ENCODE results near the gene ZNF709.
"Not testable (repeated sequence)": the region's sequence is repeated elsewhere in the genome, so short reads cannot be mapped to it uniquely, and the experiment has no call there.

The ZNF709 gene

DNA sequence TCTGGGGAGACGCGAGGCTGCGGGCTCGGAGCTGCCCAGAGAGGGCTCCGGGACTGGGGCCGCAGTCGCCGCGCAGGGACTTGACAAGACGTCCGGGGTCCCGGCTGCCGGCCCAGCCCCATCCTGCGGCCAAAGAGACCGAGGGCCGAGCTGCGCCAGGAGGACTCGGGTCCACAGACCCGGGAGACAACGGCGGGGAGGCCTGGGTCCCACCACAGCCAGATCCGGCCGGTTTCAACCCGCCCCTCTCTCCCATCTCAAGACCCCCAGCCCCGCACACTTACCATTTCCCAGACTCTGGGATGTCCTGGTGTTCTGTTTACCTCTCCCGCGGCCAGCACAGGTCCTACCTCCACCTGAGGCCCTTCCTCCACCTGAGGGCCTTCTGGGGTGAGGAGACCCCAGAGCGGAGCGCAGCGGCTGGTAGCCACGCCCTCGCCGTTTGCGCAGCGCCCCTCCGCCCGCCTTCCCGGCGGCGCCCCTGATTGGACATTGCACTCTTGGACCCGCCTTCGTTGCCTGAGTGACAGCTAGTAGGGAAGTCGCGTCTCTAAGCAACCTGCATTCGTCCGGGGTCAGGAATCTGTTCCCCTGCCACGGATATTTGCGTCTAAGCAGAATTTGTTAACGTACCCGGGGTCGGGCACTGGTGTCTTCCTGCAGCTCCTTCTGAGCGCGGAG lies at the start of gene ZNF709:
TSS of gene ZNF709 (minus strand) at position 446 of the 681 bp plus-strand sequence. CDS start at position 287, 159 bp downstream.
- DNase-seq (ENCODE audit: low read depth in 2 of 2), result peak; percentile 79 to 80

DNA sequence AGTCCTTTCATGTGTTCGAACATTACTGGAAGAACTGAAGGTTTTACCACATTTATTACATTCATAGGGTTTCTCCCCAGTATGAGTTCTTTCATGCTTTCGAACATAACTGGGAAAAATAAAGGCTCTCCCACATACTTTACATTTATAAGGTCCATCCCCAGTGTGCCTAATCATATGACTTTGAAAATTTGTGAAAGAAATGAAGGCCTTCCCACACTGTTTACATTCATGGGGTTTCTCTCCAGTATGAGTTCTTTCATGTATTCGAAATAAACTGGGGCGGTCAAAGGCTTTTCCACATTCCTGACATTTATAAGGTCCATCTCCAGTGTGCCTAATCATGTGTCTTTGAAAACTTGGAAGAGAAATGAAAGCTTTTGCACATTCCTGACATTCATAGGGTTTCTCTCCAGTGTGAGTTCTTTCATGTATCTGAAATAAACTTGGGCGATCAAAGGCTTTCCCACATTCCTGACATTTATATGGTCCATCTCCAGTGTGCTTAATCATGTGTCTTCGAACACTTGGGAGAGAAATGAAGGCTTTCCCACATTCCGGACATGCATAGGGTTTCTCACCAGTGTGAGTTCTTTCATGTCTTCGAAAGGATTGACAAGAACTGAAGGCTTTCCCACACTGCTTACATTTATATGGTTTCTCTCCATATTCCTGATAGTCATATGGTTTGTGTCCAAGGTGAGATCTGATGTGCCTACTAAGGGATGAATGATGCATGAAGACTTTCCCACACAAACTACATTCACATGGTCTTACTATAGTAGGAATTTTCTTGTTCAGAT lies 42.6 kb upstream of the ZNF709 start:
- no peak for DNase-seq (ENCODE audit: low read depth in 2 of 2)

DNA sequence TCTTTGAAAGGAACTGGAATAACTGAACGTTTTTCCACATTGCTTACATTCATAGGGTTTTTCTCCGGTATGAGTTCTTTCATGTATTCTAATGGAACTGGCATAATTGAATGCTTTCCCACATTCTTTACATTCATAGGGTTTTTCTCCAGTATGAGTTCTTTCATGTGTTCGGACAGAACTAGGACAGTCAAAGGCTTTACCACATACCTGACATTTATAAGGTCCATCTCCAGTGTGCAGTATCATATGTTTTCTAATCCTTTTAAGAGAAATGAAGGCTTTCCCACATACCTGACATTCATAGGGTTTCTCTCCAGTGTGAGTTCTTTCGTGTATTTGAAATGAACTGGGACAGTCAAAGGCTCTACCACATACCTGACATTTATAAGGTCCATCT lies 41.9 kb upstream of the ZNF709 start:
- DNase-seq (ENCODE audit: low read depth in 2 of 2), result no peak

DNA sequence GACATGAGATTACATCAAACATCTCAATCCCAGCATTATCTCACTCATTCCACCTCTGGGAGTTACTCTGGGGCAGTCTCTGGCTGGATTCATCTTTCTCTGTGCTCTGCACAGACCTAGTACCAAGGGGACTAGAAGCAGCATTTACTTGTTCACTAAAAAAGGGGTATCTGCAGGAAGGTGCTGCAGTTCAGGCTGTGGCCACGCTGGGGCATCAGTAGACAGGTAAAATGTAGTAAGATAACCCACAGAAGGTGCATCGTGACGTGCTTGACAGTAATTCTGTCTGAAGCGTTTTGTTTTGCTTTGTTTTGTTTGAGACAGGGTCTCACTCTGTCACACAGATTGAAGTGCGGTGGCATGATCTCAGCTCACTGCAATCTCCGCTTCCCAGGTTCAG lies 37.4 kb upstream of the ZNF709 start:
- no peak for DNase-seq (ENCODE audit: low read depth in 2 of 2)

DNA sequence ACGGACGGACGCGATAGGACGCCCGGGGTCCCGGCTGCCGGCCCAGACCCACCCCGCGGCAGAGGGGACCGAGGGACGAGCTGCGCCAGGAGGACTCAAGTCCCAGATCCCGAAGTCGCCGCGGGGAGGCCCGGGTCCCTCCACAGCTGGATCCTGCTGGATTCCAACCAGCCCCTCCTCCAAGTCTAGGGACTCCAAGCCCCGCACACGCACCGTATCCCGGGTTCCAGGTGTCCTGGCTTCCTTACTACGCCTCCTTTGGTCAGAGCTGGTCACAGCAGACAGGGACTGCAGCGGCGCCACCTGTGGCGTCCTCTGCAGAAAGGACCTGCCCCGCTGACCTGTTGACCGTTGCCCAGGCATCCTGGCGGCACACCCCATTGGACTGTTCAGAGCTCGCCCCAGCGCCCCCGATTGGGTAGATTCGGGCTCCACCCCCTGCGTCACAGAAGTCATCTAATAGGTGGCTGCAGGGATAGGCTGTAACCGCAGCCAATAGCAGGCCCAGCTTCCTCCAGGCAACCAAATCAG lies 29.0 kb upstream of the ZNF709 start:
- DNase-seq (ENCODE audit: low read depth in 2 of 2), result no peak

DNA sequence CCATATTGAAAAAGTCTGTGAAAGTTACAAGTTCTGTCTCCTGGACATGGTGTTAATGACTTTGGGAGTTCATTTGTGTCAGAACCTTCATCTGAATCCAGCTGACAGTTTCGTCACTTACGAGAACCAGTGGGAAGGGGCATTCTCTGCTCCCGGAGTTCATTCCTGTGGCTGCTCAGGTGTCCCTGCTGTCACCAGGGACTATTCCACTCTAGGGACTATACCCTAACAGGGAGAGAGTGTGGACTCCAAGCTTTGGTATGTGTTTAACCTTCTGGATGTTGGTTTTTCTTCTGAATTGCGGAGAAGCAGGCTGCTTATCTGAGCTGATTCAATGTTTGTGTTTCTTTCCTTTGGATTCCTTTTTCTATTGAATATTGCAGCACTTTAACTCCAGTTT lies 12.4 kb upstream of the ZNF709 start:
- no peak for DNase-seq (ENCODE audit: low read depth in 2 of 2)

DNA sequence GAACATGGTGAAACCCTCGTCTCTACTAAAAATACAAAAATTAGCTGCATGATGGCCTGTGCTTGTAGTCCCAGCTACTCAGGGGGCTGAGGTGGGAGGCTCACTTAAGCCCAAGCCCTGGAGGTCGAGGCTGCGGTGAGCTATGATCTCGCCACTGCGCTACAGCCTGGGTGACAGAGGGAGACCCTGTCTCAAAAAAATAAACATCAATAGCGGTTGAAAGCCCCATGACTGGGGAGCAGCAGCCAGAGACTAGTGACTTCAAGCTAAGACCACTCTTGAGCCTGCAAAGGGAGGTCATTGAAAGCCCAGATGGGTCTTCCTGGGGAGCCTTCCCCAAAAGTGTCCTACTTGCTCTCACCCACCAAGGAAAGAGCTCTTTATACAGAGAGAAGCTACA lies 11.9 kb upstream of the ZNF709 start:
- DNase-seq (ENCODE audit: low read depth in 2 of 2), result no peak

DNA sequence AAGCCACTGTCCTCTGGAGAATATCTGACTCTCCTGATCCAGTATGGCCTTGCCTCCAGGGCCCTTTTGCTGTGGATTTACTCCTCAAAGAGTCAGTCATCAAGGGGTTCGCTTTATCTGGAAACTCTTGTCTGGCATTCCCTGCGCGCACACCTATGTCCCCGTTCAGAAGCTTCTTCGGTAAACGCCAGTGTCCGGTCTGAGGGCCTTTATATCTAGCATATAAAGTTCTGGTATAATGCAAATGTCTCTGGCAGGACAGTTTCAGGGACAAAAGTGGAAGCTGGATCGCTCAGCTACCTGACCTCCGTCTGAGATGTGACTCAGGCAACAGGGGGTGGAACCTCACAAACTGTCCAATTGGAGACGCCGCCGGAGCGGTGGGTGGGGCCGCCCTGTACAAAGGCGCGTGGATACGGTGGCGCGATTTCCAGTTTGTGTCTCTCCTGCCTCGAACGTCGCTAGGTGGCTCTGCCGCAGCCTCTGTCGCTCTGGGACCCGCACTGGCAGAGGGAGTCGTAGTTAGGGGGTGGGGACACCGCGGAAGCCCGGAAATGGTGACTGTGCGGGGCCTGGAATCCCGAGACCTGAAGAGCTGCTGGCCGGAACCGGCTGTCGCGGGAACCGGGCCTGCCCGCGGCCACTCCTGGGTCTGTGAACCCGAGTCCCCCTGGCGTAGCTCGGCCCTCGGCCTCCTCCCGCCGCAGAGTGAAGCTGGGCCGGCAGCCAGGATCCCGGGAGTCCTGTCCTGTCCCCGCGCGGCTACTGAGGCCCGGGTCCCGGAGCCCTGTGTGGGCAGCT lies 10.6 kb upstream of the ZNF709 start:
- DNase-seq (ENCODE audit: low read depth in 2 of 2), result peak; percentile 90 to 91

DNA sequence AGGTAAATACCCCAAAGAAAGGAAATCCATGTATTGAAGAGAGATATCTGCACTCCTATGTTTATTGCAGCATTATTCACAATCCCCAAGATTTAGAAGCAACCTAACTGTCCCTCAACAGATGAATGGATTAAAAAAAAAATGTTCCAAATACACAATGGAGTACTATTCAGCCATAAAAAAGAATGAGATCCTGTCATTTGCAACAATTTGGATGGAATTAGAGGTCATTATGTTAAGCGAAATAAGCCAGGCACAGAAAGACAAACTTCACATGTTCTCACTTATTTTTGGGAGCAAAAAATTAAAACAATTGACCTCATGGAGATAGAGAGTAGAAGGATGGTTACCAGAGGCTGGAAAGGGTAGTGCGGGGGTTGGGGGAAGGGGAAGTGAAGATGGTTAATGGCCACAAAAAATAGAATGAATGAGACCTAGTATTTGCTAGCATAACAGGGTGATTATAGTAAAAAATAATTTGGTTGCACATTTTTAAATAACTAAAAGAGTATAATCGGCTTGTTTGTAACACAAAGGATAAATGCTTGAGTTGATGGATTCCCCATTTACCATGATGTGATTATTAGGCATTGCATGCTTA lies 9.7 kb upstream of the ZNF709 start:
- no peak for DNase-seq (ENCODE audit: low read depth in 2 of 2)

DNA sequence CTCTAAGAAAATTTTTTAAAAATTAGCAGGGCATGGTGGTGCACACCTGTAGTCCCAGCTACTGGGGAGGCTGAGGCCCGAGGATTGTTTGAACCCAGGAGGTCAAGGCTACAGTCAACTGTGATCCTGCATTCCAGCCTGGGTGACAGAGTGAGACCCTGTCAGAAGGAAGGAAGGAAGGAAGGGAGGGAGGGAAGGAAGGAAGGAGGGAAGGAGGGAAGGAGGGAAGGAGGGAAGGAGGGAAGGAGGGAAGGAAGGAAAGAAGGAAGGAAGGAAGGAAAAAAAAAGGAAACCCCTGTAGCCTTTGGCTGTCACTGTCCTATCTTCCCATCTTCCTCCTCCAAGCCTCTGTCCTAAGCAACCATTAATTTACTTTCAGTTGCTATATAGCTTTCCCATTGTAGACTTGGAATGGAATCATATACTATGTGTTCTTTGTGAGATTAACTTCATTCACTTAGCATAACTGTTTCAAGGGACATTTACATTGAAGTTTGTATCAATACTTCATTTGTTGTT lies 1.7 kb upstream of the ZNF709 start:
- DNase-seq (ENCODE audit: low read depth in 2 of 2), result not testable (repeated sequence)

DNA sequence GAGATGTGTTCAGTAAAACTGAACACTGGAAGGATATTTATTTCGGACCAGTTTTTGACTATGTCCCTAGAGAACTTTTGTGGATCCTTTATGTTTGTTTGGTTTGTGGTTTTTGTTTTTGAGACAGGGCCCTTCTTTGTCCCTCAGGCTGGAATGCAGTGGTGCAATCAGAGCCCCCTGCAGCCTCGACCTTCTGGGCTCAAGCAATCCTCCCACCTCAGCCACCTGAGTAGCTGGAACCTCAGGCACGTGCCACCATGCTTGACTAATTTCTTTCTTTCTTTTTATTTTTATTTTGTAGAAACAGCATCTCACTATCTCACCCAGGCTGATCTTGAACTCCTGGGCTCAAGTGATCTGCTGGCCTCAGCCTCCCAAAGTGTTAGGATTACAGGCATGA lies 955 bp upstream of the ZNF709 start:
- no peak for DNase-seq (ENCODE audit: low read depth in 2 of 2)

DNA sequence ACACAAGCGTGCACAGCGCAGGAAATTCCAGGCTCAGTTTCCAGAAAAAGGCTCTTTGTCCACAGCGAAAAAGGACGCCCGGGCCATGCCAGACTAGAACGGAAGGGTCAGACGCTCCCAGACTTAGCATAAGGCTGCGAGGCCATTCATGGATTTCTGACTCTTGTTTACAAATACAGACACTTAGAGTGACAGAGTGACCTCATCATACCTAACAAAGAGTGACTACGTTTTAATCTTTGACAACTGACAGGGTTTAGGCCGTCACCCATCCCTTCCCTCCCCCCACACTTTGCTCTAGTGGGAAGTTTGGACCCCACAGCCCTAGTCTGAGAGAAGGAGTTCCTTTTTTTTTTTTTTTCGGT lies 418 bp upstream of the ZNF709 start:
- no peak for DNase-seq (ENCODE audit: low read depth in 2 of 2)

DNA sequence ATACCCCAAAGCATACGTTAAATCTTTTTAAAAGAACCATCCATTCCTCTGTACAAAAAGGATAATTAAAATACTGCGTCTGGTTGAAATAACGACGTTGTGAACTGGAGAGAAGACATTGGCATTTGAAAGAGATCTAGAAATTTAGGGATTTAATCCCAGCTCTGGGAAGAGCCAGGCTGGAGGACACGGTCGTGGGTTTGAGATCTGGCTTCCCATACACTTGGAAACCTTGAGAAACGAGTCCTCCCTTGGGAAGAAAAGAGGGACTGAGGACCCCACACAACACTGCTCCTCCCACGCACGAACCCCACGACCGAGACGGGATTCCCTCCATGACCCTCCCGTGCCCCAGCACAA lies 625 bp downstream of the ZNF709 start:
- DNase-seq (ENCODE audit: low read depth in 2 of 2), result no peak

DNA sequence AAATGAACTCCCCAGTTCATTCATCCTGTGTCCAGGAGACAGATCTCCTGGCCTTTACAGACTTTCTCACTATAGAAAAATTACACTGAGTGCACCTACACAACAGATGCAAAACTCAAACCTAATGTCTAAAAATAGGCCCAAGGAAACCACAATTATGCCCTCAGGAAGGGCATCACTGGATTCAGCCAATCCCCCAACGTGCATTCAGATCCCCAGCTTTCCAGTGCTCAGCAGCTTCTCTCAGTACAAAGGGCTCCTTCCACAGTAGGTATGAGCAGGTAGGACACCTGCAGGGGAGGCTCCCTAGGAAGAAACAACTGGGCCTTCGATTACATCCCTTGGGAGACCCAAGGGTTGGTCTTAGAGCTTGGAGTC lies 2.1 kb downstream of the ZNF709 start:
- DNase-seq (ENCODE audit: low read depth in 2 of 2), result no peak

DNA sequence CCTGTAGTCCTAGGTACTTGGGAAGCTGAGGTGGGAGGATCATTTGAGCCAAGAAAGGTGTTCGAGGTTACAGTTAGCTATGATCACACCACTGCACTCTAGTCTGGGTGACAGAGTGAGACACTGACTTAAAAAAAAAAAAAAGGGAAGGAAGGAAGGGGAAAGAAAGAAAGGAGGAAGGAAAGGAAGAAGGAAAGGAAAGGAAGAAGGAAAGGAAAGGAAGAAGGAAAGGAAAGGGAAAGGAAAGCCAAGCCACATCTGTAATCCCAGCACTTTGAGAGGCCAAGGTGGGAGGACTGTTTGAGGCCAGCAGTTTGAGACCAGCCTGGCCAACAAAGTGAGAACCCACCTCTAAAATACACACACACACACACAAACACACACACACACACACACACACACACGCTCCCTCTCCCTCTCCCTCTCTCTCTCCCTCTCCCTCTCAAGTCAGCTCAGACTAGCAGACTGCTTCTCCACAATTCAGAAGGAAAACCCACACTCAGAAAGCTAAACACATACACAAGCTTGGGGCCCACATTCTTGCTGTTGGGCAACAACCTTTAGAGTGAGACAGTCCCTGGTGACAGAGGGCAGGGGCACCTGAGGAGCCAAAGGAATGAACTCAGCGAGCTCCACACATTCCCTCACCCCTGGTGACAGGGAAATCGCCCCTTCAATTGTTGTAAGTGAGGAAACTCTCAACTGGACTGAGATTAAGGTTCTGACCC lies 2.7 kb downstream of the ZNF709 start:
- DNase-seq (ENCODE audit: low read depth in 2 of 2), result no peak

DNA sequence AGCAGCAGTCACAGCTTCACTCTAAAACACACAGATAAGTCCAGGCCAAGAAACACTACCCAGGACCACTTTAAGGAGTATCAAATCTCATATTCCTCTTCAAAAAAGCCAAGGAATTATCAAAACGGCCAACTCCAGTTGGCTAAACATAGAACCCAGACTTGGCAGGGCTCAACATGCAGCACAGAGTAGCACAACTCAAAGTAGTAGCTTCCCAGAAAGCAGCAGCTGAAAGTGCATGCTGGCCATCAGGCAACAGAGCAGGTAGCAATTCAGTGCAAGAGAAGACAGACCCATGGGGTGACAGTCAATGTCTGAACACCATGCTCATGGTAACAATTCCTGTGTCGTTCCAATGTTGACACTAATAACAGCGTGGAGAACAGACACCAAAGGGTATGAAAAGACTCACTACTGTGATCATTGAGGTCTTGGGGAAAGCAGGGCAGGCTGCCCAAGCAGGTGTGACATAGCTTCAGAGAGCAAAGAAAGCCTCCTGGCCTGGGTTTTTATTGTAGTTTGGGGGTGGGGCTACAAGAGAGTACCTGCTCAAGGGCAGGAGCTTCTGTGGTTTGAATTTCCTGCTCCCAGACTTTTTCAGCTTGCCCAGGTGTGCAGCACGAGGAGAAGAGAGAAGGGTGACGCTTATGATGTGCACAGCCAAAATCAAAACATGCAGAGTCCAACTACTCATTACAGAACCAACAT lies 6.2 kb downstream of the ZNF709 start:
- no peak for DNase-seq (ENCODE audit: low read depth in 2 of 2)

DNA sequence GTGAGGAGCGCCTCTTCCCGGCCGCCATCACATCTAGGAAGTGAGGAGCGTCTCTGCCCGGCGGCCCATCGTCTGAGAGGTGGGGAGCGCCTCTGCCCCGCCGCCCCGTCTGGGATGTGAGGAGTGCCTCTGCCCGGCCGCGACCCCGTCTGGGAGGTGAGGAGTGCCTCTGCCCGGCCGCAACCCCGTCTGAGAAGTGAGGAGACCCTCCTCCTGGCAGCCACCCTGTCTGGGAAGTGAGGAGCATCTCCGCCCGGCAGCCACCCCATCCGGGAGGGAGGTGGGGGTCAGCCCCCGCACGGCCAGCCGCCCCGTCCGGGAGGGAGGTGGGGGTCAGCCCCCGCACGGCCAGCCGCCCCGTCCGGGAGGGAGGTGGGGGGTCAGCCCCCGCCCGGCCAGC lies 17.0 kb downstream of the ZNF709 start:
- not testable (repeated sequence) for DNase-seq (ENCODE audit: low read depth in 2 of 2)

DNA sequence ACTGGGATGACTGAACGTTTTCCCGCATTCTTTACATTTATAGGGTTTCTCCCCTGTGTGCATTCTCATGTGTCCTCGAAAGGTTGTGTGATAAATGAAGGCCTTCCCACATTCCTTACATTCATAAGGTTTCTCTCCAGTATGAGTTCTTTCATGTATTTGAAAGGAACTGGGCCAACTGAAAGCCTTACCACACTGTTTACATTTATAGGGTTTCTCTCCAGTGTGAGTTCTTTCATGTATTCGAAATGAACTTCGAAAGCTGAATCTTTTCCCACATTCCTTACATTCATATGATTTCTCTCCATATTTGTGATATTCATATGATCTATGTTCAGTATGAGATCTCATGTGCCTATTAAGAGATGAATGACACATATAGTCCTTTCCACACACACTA lies 19.4 kb downstream of the ZNF709 start:
- DNase-seq (ENCODE audit: low read depth in 2 of 2), result no peak

DNA sequence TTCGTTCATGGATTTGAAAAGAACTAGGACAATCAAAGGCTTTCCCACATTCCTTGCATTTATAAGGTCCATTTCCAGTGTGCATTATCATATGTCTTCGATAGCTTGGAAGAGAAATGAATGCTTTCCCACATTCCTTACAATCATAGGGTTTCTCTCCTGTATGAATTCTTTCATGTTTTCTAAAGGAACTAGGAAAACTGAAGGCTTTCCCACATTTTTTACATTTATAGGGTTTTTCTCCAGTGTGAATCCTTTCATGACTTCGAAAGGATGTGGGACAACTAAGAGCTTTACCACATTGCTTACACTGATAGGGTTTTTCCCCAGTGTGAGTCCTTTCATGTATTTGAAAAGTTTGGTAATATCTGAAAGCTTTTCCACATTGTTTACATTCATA lies 19.8 kb downstream of the ZNF709 start:
- DNase-seq (ENCODE audit: low read depth in 2 of 2), result no peak

DNA sequence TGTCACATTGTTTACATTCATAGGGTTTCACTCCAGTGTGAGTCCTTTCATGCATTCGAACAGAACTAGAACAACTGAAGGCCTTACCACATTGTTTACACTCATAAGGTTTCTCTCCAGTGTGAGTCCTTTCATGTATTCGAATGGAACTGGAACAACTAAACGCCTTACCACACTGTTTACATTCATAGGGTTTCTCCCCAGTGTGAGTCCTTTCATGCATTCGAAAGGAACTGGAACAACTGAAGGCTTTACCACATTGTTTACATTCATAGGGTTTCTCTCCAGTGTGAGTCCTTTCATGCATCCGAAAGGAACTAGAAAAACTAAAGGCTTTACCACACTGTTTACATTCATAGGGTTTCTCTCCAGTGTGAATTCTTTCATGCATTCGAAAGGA lies 20.5 kb downstream of the ZNF709 start:
- DNase-seq (ENCODE audit: low read depth in 2 of 2), result not testable (repeated sequence)

DNA sequence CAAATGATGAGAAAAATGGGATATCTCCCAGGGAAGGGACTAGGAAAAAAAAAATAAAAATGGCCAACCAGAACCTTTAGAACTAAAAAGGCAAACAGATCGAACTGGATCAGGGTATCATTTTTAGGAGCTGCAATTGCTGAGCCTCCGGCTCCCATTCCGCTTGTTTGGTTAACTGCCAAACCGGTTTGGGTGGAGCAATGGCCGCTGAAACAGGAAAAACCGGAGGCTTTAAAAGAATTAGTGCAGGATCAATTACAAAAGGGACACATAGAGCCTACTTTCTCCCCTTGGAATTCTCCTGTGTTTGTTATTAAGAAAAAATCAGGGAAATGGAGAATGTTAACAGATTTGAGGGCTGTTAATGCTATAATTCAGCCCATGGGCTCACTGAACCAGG lies 31.1 kb downstream of the ZNF709 start:
- DNase-seq (ENCODE audit: low read depth in 2 of 2), result no peak

Data from stimulated activated CD8-positive, alpha-beta memory T cell treated with anti-CD3 and anti-CD28 coated beads, Interleukin-7, amount 100 ng/mL, for 4 hours (primary cell).